ENCODE results near the gene MYL4.
"Not testable (repeated sequence)": the region's sequence is repeated elsewhere in the genome, so short reads cannot be mapped to it uniquely, and the experiment has no call there.

DNA sequence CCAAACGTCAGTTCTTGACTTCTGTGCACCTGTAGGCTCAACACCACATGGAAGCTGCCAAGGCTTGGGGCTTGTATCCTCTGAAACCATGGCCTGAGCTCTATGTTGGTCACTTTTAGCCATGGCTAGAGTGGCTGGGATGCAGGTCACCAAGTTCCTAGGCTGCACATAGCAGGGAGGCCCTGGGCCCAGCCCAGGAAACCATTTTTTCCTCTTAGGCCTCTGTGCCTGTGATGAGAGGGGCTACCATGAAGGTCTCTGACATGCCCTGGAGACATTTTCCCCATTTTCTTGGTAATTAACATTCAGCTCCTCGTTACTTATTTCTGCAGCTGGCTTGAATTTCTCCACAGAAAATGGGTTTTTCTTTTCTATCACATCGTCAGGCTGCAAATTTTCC is 59.8 kb downstream of the MYL4 start:
- TF ChIP-seq POLR2A, CTCF, EP300 (IDR thresholded peaks at IDR 0.05): not testable (repeated sequence)
